Activated CD4-positive, alpha-beta T cell treated with anti-CD3 and anti-CD28 coated beads, Interleukin-2, Interleukin-4, amounts not matched to agents 100 ng/mL and 50 ng/mL, durations not matched to agents 16 hours and 8 hours (primary cell): Measurements from ENCODE around the gene C20orf204.

ENCODE experiments used
- DNase-seq: peaks from one replicate; pipeline ENCODE4 v3.0.0-alpha.2; 2020; ENCODE audit warnings: low spot score

C20orf204 gene

DNA sequence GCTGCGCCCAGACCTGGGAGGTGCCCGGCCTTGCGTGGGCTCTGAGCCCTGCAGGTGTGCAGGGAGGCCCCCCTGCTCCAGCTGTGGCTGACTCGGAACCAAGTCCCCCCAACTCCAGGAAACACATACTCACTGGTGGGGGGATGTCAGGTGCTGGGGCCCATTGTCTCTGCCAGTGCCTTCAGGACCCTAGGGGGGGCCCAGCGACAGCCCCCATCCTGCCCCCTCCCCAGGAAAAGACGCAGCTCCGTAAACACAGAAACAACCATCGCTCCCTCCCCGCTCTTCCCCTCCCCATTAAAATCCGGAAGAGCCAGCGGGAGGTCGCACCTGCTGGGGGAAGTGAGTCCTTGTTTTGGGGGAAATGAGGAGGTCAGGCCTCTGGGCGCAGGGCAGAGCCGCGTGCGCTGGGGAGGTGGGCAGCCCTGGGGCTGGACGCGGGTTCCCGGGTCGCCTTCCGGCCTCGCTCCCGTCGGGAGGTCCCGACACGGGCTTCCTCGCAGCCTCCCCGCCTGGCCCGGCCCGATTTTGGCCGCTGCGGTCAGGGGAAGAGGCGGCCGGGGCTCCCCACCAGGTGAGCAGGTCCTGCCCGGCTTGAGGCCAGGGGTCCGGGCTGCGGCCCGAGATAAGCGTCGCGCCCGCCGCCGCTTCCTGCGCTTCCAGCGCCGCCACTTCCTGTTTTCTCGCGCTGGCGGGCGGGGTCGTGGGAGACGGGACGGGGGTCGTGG, 6.2 kb downstream of the C20orf204 start:
- DNase-seq, result no peak

DNA sequence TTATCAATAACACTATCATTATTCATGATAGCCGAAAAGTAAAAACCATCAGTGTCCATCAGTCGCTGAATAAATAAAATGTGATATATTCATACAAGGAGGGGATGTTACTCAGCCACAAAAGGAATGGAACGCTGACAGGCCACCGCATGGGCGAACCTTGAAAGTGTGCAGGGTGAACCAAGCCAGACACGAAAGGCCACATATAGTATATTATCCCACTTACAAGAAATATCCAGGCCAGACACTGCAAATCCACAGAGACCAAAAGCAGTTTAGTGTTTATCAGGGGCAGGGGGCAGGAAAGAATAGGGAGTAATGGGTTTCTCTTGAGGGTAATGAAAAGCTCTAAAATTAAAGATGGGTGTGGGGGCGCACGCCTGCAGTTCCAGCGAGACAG, 7.8 kb downstream of the C20orf204 start:
- no peak for DNase-seq

DNA sequence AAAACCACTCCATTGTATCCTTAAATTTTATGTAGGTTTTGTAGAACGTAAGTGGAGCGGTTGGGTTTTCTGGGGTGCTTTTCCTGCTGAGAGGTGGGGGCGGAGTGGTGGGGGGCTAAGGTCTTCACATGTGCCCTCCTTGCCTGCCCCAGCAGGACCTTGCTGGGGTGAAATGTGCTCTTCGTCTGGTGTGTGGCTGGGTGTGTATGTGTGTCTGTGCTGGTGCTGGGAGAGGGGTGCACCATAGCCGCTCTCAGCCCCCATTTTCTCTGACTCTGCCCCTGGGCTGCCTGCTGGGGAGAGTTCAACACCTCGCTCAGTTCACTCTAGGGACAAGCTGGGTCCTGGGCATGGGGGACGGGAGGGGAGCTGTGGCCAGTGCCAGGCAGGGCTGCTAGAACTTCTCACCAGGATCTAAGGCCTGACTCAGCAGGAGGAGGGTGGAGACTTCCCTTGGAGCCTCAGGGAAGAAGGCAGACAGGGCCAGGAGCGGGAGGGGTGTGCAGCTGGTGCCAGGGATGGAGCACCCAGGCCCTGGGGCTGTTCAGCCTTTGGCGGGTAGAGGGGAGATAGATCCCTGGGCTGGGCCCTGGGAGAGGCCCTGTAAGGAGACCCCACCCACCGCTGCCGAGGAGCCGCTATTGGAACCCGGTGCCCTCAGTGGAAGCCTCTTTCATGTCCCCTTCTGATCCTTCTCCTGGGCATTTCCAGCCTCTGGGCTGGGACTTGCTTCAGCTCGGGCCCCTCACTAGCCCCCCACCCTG, 8.7 kb downstream of the C20orf204 start:
- DNase-seq, result no peak

DNA sequence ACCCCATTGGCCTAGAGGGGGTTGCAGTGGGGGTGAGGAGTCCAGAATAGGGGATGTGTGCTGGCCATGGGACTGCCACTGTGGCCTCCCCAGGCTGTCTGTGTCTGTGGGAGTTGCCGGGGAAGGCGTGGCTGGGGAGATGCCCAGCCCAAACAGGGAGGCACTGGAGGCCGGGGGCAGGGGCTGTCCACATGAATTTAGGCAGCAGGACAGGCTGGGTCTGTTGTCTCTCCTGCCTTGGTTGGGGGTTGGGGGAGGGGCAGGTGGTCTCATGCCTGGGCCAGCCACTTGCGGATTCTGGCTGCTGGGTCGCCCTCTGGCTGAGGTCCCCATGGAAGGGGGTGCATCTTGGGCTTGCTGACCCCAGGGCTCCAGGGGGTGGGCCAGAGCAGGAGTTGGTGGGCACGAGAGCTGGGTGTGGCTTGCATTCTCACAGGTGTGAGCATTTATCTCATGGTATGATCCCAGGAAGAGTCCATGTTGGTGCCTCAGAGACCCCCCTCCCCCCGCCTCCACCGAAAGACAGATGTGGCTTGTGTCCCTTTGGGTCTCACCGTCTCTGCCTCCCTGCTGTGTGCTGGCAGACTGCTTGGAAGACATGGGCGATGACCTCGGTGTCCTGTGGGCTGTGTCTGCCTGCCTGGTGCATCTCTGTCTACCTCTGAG, 9.5 kb downstream of the C20orf204 start:
- DNase-seq, result no peak

DNA sequence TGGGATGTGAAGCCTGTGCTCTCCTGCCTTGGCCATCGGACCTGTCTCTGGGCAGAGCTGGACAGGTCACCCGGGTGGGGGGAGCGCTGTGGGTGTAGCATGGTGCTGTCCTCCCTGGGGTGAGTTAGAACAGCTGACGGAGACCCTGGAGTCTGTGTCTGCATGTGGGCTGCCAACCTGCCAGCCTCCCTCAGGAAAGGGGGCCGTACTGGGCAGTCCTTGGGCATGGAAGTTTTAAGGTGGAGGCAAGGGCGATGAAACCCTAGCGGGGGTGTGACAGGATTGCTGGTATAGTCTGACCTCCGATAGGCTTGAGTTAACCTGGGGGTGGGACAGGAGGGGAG, 11.0 kb downstream of the C20orf204 start:
- no peak for DNase-seq

DNA sequence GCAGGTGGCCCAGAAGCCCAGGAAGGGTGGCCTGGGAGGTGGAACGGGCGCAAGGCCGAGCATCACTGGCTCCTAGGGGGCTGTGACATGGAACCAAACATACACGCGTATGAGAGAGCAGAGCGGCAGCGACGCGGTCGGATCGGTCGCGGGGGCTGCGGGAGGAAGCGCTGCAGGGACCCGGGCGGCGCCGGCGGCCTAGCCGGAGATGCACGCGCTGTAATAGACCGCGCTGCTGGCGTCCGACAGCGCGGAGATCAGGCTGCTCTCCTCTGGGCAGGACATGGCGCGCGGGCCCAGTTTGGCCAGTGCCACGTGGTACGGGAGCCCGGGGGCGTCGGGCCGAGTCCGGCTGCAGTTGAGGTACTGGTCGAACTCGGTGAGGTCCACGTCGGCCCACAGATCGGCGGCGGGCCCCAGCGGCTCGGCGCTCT, 12.0 kb downstream of the C20orf204 start:
- DNase-seq, result no peak

DNA sequence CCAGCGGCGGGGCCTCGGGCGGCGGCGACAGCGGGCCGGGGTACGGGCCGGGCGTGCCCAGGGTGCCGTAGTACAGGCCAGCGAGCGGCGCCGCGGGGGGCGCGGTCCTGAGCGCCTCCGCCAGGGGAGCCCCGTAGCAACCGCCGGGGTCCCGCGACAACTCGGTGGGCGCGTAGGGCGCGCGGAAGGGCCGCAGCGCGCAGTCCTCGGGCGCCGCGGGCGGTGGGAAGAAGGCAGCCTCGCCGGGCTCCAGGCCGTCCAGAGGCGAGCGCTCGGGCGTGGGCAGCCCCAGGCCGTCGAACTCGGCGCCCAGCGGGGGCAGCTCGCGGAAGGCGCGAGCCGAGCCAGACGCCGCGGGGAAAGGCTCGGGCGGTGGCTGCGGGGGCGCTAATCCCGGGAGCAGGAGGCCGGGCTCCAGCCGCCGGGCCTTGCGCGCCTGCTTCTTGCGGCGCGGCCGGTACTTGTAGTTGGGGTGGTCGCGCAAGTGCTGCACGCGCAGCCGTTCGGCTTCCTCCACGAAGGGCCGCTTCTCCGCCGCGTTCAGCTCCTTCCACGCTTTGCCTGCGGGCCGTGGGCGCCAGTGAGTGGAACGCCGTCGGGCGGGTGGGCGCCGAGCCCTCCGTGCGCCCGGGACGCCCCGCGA, 12.5 kb downstream of the C20orf204 start:
- no peak for DNase-seq

DNA sequence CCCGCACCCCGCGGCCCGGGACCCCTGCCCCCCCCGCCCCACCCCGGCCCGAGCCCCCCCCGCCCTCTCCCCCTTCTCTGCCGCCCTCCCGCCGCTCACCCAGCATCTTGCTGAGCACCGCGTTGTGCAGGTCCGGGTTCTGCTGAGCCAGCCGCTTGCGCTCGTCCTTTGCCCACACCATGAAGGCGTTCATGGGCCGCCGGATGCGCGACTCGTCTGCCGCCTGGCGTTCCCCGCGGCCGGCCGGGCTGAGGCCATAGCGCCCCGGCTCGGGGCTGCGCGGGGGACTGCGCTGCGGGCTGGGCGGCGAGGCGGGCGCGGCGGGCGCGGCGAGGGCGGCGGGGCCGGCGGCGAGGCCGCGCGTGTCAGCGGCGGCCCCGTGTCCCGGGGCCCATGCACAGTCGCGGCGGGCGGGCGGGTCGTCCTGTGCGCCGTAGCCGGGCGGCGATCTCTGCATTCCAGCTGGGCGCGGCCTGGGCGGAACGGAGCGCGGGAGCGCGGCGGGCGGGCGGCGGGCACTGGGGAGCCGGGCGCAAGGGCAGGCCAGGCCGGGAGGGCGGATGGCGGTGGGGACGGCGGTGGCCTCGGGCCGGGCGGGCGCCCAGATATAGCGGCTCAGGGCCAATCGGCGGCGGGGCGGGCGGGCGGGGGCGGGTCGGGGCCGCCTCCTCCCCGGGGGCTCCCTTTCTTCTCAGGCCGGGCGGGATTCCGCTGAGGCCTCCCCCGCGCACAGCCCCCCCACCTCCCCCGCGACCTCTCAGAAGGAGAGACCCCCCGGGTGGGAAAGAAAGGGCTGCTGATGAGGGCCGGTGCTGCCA, 13.3 kb downstream of the C20orf204 start, which contains the start of gene SOX18:
Gene SOX18, minus strand, starts transcription at position 580 of the 818 bp plus-strand sequence. Its CDS starts 123 bp downstream, at position 457.
- peak; percentile 37 for DNase-seq

DNA sequence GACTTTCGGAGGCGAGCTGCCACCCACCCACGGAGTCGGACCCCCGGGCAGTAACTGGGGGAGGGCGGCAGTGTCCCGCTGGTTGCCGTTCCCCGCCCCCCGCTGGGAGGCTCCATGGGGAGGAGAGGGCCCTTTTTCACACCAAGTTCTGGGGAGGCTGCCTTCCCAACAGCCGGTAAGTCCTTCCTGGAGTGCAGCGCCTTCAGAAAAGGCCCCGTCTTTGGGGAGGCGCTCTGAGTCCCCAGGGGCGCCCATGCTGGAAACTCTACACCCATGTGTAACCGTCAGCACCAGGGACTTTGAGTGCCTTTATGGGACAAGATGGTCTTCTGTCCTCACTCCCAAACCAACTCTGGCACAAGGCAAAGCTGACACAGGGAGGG, 13.9 kb downstream of the C20orf204 start:
- DNase-seq, result no peak

DNA sequence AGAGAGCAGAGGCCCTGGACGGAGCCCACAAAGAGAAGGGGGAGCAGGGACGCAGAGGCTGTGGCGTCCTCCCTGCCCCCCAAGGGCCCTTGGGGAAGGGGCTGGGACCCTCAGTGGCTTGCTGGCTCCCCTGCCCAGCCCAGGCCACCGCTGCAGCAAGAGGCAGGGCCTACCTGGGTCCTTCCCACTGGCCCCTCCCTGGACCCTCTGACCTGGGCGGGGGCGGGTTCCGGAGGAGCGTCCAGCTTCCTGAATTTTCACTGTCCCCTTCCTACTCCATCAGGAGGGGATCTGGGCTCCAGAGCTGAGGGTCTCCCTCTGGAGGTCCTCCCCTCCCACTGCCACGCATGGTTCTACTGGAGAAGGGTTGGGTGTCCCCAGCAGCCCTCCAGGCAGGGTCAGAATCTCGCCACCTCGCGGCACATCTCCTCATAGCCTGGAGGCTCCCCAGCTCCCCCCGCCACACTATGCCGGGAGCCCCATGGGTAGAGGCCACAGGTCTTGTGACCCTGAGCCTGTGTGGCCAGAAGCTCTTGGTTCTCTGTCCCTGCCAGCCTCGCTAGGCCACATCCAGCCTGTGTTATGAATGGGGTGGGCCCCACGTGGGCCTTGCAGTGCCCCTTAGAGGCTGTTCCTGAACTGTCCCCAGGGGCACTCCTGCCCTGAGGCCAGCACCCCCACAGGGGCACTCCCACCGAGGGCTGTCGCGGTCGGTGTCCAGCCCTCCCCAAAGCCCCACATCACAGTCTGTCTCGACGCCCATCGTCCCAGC, 14.5 kb downstream of the C20orf204 start:
- no peak for DNase-seq

DNA sequence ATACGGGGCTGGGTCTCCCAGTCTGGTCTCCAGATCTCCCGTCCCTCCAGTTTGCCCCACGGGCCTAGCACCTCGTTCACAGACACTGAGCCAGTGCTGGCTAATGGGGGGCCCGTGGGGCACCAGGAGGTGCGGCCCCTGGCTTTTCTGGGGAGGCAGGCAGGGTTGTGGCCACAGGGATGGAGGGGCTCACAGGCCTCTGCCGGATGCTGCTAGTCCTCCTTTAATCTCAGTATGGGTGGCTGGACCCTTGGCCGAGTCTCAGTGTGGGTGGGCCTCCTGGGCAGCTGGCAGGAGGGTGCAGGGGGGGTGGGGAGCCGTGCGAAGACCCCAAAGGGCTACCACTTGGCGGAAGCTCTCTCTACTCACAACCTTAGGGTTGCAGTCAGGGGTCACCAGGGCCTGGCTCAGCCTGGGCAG, 15.1 kb downstream of the C20orf204 start:
- DNase-seq, result no peak

DNA sequence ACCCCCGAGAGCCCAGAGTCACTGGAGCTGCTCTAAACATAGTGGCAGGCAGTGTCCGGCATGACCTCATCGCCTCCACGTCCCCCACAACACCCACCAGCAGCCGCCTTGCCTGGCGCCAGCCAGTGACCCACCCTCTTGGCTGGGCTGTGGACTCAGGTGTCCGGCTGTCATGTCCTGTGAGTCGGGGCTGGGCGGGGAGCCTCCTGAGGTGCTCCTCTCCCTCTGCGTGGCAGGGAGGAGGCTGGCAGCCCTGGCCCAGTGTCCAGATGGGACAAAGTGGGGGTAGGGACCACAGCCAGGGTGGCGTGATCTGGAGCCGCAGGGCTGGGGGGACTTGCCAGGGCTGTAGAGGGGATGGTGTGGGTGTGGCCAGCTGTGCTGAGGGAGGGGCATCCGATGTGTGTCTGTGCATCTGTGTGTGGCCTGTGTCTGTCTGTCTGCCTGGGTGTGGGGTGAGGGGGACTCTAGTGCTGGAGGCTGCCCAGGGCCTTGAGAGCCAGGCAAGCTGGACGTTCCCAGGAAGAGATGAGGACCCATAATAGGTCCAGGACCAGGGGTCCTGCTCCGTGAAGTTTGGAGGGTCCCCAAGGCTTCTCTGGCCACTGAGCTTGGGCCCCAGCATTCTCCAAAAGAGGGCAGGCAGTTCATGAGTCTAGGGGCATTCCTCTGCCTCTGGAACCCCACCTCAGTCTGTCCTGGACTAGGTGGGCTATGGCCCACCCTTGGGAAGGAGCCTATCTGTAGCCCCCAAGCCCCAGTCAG, 15.8 kb downstream of the C20orf204 start:
- DNase-seq, result no peak

DNA sequence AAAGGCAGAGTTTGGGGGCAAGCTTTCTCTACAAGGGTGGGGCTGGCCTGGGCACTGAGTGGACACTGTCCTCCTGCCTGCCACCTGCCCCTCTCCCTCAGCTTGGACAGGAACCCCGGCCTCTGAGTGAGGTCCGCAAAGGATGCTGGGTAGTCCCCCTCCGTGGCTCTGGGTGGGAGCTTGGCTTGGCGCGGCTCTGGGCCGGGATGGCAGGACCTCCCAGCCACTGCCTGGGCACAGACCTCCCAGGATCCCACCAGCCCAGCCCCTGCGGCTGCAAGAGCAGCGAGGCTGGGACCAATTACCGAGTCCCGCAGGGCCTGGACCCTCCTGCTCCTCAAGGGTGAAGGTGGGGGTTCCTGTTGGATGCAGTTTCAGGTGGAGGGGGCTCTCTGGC, 16.3 kb downstream of the C20orf204 start:
- DNase-seq, result no peak

DNA sequence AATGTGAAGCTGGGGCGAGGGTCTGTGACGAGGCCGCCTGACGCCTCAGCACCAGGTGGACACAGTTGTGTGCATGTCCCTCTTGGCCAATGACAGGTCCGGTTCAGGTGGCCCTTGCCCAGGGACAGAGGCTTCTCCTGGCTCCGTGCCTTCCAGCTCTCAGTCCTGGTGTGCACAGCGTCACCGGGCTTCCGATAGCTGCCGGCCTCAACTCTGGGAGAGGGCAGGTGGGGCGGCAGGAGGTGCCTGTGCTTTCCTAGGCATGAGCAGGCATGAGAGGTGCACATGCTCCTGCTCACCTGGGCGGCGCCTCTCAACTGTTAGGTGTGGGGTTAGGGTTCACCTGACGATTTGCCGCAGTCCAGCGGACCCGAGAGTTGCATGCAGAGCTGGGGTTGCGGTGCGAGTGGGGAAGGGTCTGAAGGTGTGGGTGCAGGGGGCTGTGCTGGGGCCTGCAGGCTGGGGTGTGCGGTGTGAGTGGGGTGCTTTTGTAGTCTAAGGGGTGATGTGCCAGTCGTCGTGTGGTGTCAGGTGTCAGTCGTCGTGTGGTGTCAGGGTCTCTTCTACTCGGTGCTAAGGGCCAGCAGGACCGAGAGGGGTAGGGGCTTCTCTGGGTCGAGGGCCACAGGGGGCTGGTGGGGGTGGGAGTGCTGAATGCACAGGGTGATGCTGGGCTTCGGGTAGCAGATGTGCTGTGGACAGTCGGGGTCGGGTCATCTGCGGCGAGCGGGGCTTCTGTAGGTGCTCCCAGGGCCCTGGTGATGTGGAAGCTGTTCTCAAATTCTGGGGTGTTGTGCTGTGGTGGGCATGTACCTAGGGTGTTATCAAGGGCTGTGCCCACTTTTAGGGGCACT, 17.2 kb downstream of the C20orf204 start:
- no peak for DNase-seq

DNA sequence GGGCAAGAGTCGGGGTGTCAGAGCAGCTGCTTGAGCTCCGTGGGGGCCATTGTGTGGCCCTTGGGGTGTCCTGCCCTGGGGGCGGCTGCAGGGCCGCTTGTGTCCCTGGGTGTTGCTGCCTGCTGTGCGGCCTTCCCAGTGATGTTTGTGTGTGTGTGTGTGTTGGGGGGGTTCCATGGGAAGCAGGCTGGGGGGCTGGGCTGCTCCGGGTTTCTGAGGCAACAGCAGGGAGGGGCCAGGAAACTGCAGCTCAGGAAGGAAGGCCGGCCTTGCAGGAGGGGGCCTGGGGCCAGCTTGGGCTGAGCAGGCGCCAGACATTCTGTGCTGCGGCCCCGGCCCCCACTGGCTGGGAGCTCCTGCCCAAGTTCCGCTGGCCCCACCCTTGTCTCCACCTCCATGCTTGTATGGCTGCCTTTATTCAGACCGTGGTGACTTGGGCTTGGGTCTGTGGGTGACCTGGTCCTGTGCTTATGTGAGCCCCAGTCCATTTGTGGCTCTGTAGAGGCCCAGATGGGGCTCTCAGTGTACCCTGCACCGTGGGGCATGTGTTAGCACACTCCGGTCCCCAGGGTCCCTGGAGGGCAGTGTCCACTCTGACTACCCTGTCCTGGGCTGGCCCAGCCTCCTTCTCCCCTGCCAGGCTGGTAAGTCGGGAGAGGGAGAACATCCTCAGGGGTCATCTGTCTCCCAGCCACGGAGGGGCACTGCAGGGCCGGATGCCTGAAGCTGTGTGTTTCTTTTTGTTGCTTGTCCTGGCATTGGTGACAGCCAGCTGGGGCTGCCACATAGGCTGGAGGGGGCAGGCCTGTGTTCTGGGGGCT, 18.1 kb downstream of the C20orf204 start:
- DNase-seq, result no peak

DNA sequence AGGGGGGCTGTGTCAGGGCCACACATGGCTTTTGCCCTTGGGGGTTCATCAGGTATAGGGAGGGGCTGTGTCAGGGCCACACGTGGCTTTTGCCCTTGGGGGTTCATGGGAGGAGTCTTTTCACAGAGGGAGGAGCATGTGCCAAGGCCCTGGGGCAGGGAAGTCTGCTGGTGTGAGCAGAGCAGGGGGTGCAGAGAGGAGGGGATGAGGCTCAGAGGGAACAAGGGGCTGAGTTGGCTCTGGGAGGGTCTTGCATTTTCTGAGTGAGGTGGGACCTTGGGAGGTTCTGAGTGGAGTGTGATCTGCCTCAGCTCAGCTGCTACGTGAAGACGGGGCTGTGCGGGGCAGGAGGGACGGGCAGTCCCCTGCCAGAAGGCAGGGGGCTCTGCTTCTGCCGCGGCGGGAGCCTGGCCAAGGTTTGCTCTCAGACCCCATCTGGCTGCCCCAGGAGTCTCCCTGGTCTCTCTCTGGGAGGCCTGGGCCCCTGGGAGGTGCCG, 19.5 kb downstream of the C20orf204 start:
- no peak for DNase-seq

DNA sequence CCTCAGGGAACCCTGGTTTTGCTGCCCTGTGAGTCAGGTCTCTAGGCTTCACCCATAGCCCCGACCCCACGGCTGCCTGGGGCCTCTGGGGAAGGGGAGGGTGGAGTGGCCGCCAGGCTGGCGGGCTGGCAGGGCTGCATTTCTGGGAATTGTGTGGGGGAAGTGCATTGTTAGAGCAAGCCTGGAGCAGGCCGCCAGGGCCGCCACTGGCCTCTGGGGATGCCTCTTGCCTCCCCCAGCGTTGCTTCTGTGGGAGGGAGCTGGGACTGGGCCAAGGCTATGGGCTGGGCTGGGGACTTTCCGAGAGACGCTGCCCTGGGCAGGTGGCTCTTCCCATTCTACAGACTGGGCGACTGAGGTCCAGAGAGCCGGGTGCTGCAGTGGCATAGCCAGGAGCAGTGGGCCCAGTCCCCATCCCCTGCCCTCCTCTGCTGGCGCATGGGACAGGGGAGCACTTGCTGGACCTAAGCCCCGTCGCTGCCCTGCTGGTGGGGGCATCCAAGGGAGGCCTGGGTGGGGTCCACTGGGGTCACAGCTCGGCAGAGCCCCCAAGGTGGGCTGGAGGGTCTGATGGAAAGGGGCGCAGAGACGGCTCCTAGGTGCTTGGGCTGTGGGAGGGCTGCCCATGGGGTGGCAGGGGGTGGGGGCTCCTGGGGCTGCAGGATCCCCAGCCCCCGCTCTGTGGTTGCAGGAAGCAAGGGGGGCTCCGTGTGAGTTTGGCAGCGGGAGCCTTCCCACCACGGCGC, 20.1 kb downstream of the C20orf204 start:
- no peak for DNase-seq

DNA sequence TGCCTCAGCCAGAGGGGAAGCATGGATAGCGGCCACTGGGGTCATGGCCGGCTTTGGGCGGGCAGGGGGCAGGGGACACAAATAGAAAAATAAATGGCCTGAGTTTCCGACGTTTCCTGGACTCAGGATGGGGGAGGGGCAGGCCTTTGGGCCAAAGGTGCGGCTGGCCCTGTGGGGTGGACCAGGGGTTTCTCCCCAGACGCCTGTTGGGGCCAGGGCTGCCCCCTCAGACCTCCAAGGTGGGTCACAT, 20.6 kb downstream of the C20orf204 start:
- DNase-seq, result no peak
